HG02759 (cell line): Measurements from ENCODE around the gene LRRC52.

Experiments used
- ATAC-seq: cut with Tn5 transposase; IDR thresholded peaks from one replicate; pipeline ENCODE4 v1.9.1; 2021; ENCODE audit warnings: mild to moderate bottlenecking, moderate library complexity; ENCODE audit not compliant: unreplicated experiment

The LRRC52 gene

GRCh38 chr1:165543532-165544438 is at the start of gene LRRC52:
TSS of gene LRRC52 (plus strand) at chr1:165544000. CDS start at chr1:165544297, 297 bp downstream.
- no peak for ATAC-seq

DNA sequence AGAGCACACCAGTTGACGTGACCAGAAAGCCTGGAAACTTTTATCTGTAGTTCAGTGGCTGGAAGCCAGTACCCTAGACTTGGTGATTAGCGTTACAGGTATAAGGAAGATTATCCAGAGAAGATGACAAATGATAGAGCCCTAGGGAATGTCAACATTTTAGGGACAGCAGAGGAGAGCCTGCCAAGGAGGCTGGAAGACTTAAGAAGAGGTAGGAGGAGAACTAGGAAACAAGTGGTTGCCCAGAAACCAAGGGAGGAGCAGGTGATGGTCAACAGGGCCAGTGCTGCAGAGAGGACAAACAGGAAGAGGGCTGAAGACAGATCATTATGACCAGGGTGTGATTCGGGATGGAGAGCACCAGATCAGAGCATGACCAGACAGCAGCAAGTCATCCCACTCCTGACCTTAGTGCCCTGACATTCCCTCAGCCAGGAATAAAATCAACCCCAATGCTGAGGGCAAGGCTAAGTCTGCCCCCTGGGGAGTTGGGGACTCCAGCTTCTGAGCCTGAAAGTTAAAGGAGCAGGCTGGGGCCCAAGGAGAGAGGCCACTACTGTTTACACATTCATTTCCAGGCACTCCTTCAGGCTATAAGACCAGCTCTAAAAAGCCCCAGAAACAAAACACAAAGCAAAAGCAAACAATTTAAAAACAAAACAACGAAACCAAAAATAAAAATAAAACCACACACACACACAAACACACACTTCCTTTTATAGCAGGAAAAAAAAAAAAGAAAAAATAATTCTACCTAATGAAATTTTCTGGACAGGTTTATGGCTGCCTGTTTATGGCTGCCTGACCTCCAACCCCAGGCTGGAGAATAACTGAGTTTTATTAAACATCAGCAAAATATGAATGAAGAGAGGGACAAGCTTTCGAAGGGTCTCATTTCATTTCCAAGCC is 48.6 kb upstream of the LRRC52 start:
- ATAC-seq, result no peak

- ATAC-seq, result no peak
Observed at GRCh38 chr1:165495858-165496205, 48.0 kb upstream of the LRRC52 start.

GRCh38 chr1:165496501-165496900 is 47.3 kb upstream of the LRRC52 start:
- ATAC-seq, result no peak

GRCh38 chr1:165497069-165498013 is 46.5 kb upstream of the LRRC52 start:
- no peak for ATAC-seq

DNA sequence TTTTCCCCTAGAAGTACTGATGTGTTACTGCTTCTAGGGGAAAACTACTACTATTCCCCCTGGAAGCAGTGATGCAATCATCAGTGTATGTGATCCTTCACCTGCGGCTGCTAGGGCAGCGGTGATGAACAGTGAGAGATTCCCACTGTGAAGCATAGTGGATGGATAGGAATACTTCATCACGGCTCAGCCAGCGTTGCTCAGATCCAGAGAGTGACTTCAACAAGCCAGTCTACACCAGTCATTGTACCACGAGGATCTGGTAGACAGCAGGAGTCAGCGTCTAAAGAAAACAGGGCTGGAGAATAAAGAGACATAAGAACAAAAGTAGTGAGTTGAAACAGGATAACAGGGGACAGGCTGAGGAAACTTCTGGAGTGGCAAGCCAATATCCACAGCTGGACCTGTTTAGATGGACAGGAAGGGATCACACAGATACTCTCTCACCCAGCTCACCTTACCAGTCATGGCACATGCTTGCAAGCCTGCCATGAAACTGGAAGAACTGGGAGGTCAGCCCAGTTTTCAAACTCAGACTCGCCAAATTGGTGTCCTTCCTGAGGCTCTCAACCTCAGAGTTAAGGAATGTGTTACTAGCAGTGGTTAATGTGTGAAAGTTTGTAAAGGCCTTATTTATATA is 42.4 kb upstream of the LRRC52 start:
- no peak for ATAC-seq

- ATAC-seq, result no peak
Observed at GRCh38 chr1:165501970-165502348, 41.8 kb upstream of the LRRC52 start.

DNA sequence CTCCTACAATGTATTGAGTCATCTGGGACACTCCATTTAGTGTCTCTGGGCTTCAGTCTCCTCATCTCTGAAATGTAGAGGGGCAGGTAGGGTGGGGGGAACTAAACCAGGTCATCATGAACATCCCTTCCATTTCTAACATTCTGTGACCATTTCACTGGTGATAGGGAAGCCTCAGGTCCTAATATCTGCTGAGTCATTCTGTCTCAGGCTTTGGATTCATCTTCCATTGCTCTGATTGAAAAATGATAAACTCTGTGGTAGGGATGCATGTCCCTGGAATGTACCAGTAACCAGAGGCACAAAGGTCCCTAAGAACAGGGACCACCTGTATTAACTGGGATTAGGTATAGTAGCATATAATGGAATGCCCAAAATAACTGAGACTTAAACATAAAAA is 36.2 kb upstream of the LRRC52 start:
- no peak for ATAC-seq

DNA sequence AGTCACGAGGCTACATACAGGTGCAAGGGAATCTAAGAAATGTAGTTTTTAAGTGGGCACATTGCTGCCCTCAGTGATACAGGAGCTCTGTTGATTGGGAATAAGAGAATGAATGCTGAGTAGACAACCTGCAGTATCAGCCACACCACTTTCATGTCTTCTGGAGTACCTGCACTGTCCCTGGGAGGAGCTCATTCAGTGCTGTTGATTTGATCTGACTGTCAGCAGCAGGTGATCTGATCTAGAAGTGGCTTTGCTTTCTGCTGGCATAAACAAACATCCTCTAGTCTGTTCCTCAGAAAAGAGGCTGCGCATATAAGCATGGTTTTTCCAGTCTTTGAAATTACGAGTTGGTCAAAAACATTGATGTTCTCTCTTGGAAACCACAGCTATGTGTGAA is 35.5 kb upstream of the LRRC52 start:
- no peak for ATAC-seq

DNA sequence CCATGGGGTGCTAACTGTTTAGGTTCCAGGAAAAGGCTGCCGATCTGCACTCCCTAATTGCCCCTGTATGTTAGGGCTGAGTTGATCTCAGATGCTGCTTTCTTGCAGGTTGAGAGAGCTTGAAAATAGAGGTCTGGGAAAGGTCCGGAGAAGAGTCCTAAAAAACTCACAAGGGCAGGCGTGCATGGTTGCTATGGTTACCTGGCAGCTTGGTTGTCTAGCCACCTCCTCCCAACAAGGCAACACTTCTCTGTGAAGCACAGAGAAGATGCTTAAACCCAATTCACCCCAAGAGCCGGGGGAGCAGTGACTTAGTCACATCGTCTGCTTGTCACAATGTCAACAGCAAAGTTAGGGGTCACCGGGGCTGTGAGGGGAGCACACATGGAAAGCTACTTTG is 31.0 kb upstream of the LRRC52 start:
- ATAC-seq, result no peak

DNA sequence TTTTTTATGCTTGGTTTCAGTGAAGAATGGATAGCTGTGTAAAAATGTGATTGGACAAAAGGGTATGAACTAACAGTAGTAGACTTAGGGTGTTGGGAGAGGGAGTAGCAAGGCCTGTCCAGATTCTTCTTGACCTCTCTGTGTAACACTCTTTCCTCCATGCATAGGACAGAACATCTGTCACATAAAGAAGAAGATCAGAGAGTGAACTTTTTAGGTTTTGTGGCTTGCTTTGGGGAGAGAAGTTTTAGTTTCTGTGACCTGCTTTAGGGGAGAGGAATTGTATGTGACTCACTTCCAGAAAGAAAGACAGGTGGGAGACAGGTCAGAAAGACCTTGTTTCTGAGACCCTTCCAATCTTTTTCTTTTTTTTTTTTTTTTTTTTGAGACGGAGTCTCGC is 27.3 kb upstream of the LRRC52 start:
- ATAC-seq, result no peak

- ATAC-seq, result no peak
Observed at GRCh38 chr1:165520646-165521045, 23.2 kb upstream of the LRRC52 start.

GRCh38 chr1:165524639-165525285 is 19.0 kb upstream of the LRRC52 start:
- ATAC-seq, result no peak

- ATAC-seq, result no peak
Observed at GRCh38 chr1:165525708-165526107, 18.1 kb upstream of the LRRC52 start.

GRCh38 chr1:165527251-165528007 is 16.4 kb upstream of the LRRC52 start:
- no peak for ATAC-seq

GRCh38 chr1:165531021-165531420 is 12.8 kb upstream of the LRRC52 start:
- no peak for ATAC-seq

- no peak for ATAC-seq
Observed at GRCh38 chr1:165532053-165532452, 11.7 kb upstream of the LRRC52 start.

GRCh38 chr1:165533254-165533653 is 10.5 kb upstream of the LRRC52 start:
- no peak for ATAC-seq

- ATAC-seq, result no peak
Observed at GRCh38 chr1:165536016-165536415, 7.8 kb upstream of the LRRC52 start.
